ENCODE results near the gene PGA5.

DNA sequence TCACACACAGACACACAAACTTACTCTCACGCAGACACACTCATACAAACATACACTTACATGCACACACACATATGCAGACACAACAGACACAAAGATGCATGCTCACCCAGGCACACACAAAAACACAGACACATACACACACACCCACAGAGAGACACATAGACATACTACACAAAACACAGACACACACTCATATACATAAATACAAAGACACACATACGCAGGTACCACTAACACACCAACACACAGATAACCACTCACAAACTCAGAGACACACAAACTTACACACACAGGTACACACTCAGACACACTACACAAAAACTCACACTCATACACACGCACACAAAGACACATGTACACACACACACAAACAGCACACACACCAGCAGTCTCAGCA is 31.8 kb downstream of the PGA5 start:
- TF ChIP-seq, protein P1, sequence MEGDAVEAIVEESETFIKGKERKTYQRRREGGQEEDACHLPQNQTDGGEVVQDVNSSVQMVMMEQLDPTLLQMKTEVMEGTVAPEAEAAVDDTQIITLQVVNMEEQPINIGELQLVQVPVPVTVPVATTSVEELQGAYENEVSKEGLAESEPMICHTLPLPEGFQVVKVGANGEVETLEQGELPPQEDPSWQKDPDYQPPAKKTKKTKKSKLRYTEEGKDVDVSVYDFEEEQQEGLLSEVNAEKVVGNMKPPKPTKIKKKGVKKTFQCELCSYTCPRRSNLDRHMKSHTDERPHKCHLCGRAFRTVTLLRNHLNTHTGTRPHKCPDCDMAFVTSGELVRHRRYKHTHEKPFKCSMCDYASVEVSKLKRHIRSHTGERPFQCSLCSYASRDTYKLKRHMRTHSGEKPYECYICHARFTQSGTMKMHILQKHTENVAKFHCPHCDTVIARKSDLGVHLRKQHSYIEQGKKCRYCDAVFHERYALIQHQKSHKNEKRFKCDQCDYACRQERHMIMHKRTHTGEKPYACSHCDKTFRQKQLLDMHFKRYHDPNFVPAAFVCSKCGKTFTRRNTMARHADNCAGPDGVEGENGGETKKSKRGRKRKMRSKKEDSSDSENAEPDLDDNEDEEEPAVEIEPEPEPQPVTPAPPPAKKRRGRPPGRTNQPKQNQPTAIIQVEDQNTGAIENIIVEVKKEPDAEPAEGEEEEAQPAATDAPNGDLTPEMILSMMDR (IDR thresholded peaks at IDR 0.05) = no peak
- no peak for TF ChIP-seq POLR2A (IDR thresholded peaks at IDR 0.05; ENCODE audit: low read depth)
- TF ChIP-seq POLR2AphosphoS5 (IDR thresholded peaks at IDR 0.05) = no peak

Data from esophagus muscularis mucosa (tissue), 3 donors.